Measurements from ENCODE around the gene CFAP73. TPM values are rescaled to one million over a fixed set of nuclear protein-coding genes. Genes with fewer than 3 reads are reported as not detected.

Gene CFAP73
- total RNA-seq, 4 donors from 2014 or later: 0.56 TPM; not detected in 3

GRCh38 chr12:113171543-113171942 lies 22.0 kb downstream of the CFAP73 start:
- Histone ChIP-seq H3K36me3 (peaks cover 63 to 72% of the 10 kb centered on the region in 2 donors), H3K27ac (no peak overlapping the region), H3K4me3 (replicated peaks in 1 of 3) (no peak overlapping the region), H3K27me3 (no peaks in the 10 kb centered on the region), H3K9me3 (no peaks in the 10 kb centered on the region), H3K4me1 (peaks cover 3 to 17% of the 10 kb centered on the region in 2 donors)
- intact Hi-C loops (cut with DNase I): no loop called here
- WGBS, 2 donors: 94 to 96% methylated on average over 9 of the region's 9 CpGs
- TF ChIP-seq POLR2A (IDR thresholded peaks at IDR 0.05): no peak
- TF ChIP-seq, protein P1, sequence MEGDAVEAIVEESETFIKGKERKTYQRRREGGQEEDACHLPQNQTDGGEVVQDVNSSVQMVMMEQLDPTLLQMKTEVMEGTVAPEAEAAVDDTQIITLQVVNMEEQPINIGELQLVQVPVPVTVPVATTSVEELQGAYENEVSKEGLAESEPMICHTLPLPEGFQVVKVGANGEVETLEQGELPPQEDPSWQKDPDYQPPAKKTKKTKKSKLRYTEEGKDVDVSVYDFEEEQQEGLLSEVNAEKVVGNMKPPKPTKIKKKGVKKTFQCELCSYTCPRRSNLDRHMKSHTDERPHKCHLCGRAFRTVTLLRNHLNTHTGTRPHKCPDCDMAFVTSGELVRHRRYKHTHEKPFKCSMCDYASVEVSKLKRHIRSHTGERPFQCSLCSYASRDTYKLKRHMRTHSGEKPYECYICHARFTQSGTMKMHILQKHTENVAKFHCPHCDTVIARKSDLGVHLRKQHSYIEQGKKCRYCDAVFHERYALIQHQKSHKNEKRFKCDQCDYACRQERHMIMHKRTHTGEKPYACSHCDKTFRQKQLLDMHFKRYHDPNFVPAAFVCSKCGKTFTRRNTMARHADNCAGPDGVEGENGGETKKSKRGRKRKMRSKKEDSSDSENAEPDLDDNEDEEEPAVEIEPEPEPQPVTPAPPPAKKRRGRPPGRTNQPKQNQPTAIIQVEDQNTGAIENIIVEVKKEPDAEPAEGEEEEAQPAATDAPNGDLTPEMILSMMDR (IDR thresholded peaks at IDR 0.05): no peak
- DNase-seq: no peak

DNA sequence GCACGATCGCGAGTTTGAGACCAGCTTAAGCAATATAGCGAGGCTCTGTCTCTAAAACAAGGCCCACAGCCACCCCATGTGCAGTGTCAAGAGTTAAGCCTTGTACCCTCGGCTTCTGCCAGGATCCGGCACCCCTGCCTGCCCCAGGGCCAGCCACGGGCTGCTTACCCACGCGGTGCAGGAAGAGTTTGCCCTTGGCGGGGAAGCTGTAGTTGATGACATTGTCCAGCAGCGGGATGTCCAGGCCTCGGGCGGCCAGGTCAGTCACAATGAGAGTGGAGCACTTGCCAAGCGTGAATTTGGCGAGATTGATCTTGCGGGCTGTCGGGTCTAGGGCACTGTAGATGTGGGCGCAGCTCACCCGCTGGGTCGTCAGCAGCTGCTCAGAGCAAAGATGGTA lies 22.7 kb downstream of the CFAP73 start:
- H3K4me3 ChIP-seq (replicated peaks in 1 of 3): no peak overlapping the region

GRCh38 chr12:113173081-113173698 lies 23.7 kb downstream of the CFAP73 start:
- DNase-seq: peak; percentile 82 to 83
- H3K4me1 ChIP-seq: peaks cover 3 to 17% of the 10 kb centered on the region in 2 donors
- H3K4me3 ChIP-seq (replicated peaks in 1 of 3): no peak overlapping the region
- H3K36me3 ChIP-seq: peaks cover 64 to 75% of the 10 kb centered on the region in 2 donors
- H3K9me3 ChIP-seq: no peaks in the 10 kb centered on the region
- WGBS, 2 donors: 69 to 78% methylated on average over 7 of the region's 7 CpGs
- H3K27me3 ChIP-seq: no peaks in the 10 kb centered on the region
- H3K27ac ChIP-seq: peak overlapping the region; percentile 35 to 67 (median 57)
- intact Hi-C loops (cut with DNase I): no loop called here
- TF ChIP-seq POLR2A (IDR thresholded peaks at IDR 0.05): no peak
- TF ChIP-seq, protein P1 (IDR thresholded peaks at IDR 0.05): no peak

More for the DNA sequence above, 22.7 kb downstream of the CFAP73 start:
- H3K4me1 ChIP-seq: peaks cover 3 to 17% of the 10 kb centered on the region in 2 donors
- no peak for DNase-seq
- intact Hi-C loops (cut with DNase I): no loop called here
- WGBS, 2 donors: 95 to 96% methylated on average over 20 of the region's 20 CpGs
- H3K27me3 ChIP-seq: no peaks in the 10 kb centered on the region
- TF ChIP-seq, protein P1 (IDR thresholded peaks at IDR 0.05): no peak
- no peak for TF ChIP-seq POLR2A (IDR thresholded peaks at IDR 0.05)
- H3K36me3 ChIP-seq: peaks cover 63 to 73% of the 10 kb centered on the region in 2 donors
- H3K27ac ChIP-seq: no peak overlapping the region
- H3K9me3 ChIP-seq: no peaks in the 10 kb centered on the region

DNA sequence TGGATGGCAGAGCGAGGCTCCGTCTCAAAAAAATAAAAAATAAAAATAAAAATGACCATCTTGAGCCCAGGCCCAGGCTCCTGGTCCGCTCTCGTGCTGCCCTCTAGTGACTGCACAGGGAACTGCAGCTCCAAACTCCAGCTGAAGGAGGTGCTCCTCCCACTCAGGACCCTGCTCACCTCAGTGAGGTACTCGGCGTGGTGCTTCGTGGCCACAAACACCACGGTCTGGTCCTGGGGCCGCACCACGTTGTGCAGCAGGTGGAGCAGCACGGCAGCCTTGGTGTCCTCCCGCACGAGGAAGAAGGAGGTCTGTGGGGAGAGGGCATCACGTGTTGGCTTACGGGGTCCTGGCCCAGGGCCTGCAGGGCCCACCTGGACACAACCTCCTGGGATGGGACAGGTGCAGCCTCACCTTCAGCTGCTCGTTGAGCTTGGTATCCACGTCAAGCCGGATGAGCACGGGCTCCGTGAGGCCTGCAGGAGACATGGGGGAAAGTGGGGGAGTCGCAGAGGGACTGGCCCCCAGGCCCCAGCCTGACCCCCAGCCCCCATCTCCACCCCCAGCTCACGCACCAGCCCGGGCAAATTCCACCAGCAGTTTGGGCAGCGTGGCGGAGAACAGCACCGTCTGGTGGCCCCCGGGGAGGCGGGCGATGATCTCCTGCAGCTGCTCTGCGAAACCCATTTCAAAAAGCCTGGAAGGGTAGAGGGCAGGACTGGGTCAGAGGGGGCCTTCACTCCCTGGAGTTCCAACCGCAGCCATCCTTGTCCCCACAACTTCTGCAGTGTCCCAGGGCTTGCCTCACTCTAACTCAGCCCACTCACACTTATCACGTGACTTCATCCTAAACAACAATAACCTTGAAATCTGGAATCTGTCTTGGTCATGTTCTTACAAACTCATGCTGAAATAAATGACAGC lies 25.2 kb downstream of the CFAP73 start:
- intact Hi-C loops (cut with DNase I): loop anchor here (2.0 kb wide), 1 partner anchor 126 kb away; no protein-coding TSS in a partner anchor
- 61 to 63% methylated on average over 15 to 26 of the region's 32 CpGs for WGBS, 2 donors
- H3K36me3 ChIP-seq: peaks cover 62 to 74% of the 10 kb centered on the region in 2 donors

More for the DNA sequence above, 25.2 kb downstream of the CFAP73 start:
- Histone ChIP-seq H3K27ac (no peak overlapping the region), H3K4me3 (replicated peaks in 1 of 3) (no peak overlapping the region), H3K9me3 (no peaks in the 10 kb centered on the region), H3K4me1 (peaks cover 3 to 17% of the 10 kb centered on the region in 2 donors), H3K27me3 (no peaks in the 10 kb centered on the region)
- peak; percentile 80 for DNase-seq
- TF ChIP-seq, protein P1 (IDR thresholded peaks at IDR 0.05): peak; percentile 93 to 100 (median 98)
- no peak for TF ChIP-seq POLR2A (IDR thresholded peaks at IDR 0.05)
